Measurements from ENCODE around the gene DSTYK.
"Not testable (repeated sequence)": the region's sequence is repeated elsewhere in the genome, so short reads cannot be mapped to it uniquely, and the experiment has no call there.

GRCh38 chr1:205180331-205180730 lies 31.2 kb downstream of the DSTYK start:
- TF ChIP-seq POLR2A (IDR thresholded peaks at IDR 0.05; ENCODE audit: low read length); GATA1 (IDR thresholded peaks at IDR 0.05; ENCODE audit: low read depth, low read length): not testable (repeated sequence)
